Stimulated activated memory B cell treated with anti-CD40 and anti-IgM and Interleukin-4, amounts not matched to agents 10 μg/mL and 1 μg/mL and 100 μg/mL, for 72 hours (primary cell): ENCODE measurements around the gene VPS33B.

Experiments used
- ATAC-seq: fragments of 150-1000 bp; cut with Tn5 transposase; 2 replicates; pipeline ENCODE4 v1.10.0; 2021
- H3K27ac Mint-ChIP-seq: one replicate; pipeline ENCODE4 v1.8.0; 2022; ENCODE audit warnings: mild to moderate bottlenecking, mixed read lengths
- H3K27me3 Mint-ChIP-seq: one replicate; pipeline ENCODE4 v1.8.0; 2022; ENCODE audit warnings: mixed read lengths
- H3K36me3 Mint-ChIP-seq: one replicate; pipeline ENCODE4 v1.8.0; 2022; ENCODE audit warnings: mixed read lengths
- H3K4me1 Mint-ChIP-seq: one replicate; pipeline ENCODE4 v1.8.0; 2022; ENCODE audit warnings: mixed read lengths
- H3K4me3 Mint-ChIP-seq: one replicate; pipeline ENCODE4 v1.8.0; 2022; ENCODE audit warnings: mild to moderate bottlenecking, moderate library complexity, mixed read lengths
- H3K9me3 Mint-ChIP-seq: one replicate; pipeline ENCODE4 v1.8.0; 2022; ENCODE audit warnings: mixed read lengths

VPS33B gene

GRCh38 chr15:90998737-90999136 is 23.7 kb downstream of the VPS33B start:
- Mint-ChIP-seq H3K27ac (no peak overlapping the region), H3K4me3 (no peak overlapping the region), H3K36me3 (peaks cover 56% of the 10 kb centered on the region)

GRCh38 chr15:90994417-90995311 is 27.7 kb downstream of the VPS33B start, which contains the start of gene PRC1:
PRC1 (minus strand) TSS chr15:90994535; CDS start chr15:90994417, 118 bp downstream.
- peaks cover 12% of the 10 kb centered on the region for H3K4me1 Mint-ChIP-seq
- H3K36me3 Mint-ChIP-seq = peaks cover 23% of the 10 kb centered on the region
- peak within 1 kb of the TSS; percentile 95 for H3K27ac Mint-ChIP-seq

More at GRCh38 chr15:90998737-90999136, 23.7 kb downstream of the VPS33B start:
- Mint-ChIP-seq H3K27me3 (no peaks in the 10 kb centered on the region), H3K4me1 (peaks cover 5% of the 10 kb centered on the region), H3K9me3 (no peaks in the 10 kb centered on the region)
- no peak for ATAC-seq

GRCh38 chr15:90994059-90994416 is 28.4 kb downstream of the VPS33B start:
- H3K9me3 Mint-ChIP-seq = no peaks in the 10 kb centered on the region
- ATAC-seq = peak; percentile 52
- H3K4me1 Mint-ChIP-seq = peaks cover 12% of the 10 kb centered on the region
- H3K4me3 Mint-ChIP-seq = peak overlapping the region; percentile 100
- H3K27me3 Mint-ChIP-seq = no peaks in the 10 kb centered on the region
- H3K27ac Mint-ChIP-seq = peak overlapping the region; percentile 95
- peaks cover 19% of the 10 kb centered on the region for H3K36me3 Mint-ChIP-seq

More at GRCh38 chr15:90994417-90995311, 27.7 kb downstream of the VPS33B start, which contains the start of gene PRC1:
- no peaks in the 10 kb centered on the region for H3K27me3 Mint-ChIP-seq
- H3K4me3 Mint-ChIP-seq = peak within 1 kb of the TSS; percentile 100
- ATAC-seq = peak; percentile 99
- H3K9me3 Mint-ChIP-seq = no peaks in the 10 kb centered on the region

GRCh38 chr15:90991587-90992285 is 30.7 kb downstream of the VPS33B start:
- H3K9me3 Mint-ChIP-seq = no peaks in the 10 kb centered on the region
- no peak overlapping the region for H3K4me3 Mint-ChIP-seq
- H3K4me1 Mint-ChIP-seq = peaks cover 33% of the 10 kb centered on the region
- no peaks in the 10 kb centered on the region for H3K27me3 Mint-ChIP-seq
- no peak for ATAC-seq
- no peaks in the 10 kb centered on the region for H3K36me3 Mint-ChIP-seq
- no peak overlapping the region for H3K27ac Mint-ChIP-seq

GRCh38 chr15:90990446-90990845 is 31.9 kb downstream of the VPS33B start:
- Mint-ChIP-seq H3K4me3 (no peak overlapping the region), H3K27me3 (no peaks in the 10 kb centered on the region), H3K4me1 (peaks cover 33% of the 10 kb centered on the region), H3K27ac (no peak overlapping the region), H3K36me3 (no peaks in the 10 kb centered on the region), H3K9me3 (no peaks in the 10 kb centered on the region)
- no peak for ATAC-seq

- ATAC-seq = peak; percentile 62
- H3K27ac Mint-ChIP-seq = peak overlapping the region; percentile 40
- no peak overlapping the region for H3K4me3 Mint-ChIP-seq
- H3K36me3 Mint-ChIP-seq = no peaks in the 10 kb centered on the region
- H3K27me3 Mint-ChIP-seq = no peaks in the 10 kb centered on the region
- H3K4me1 Mint-ChIP-seq = peaks cover 29% of the 10 kb centered on the region
- no peaks in the 10 kb centered on the region for H3K9me3 Mint-ChIP-seq
These were observed 33.2 kb downstream of the VPS33B start for GRCh38 chr15:90989040-90989768.

- peak overlapping the region; percentile 40 for H3K27ac Mint-ChIP-seq
These were observed 34.1 kb downstream of the VPS33B start for GRCh38 chr15:90988296-90988695.

GRCh38 chr15:90987561-90988141 is 34.7 kb downstream of the VPS33B start:
- peaks cover 36% of the 10 kb centered on the region for H3K4me1 Mint-ChIP-seq
- H3K27ac Mint-ChIP-seq = peak overlapping the region; percentile 40

More at GRCh38 chr15:90988296-90988695, 34.1 kb downstream of the VPS33B start:
- no peak for ATAC-seq
- no peaks in the 10 kb centered on the region for H3K9me3 Mint-ChIP-seq
- H3K4me1 Mint-ChIP-seq = peaks cover 33% of the 10 kb centered on the region
- H3K4me3 Mint-ChIP-seq = peak overlapping the region; percentile 13
- no peaks in the 10 kb centered on the region for H3K36me3 Mint-ChIP-seq
- no peaks in the 10 kb centered on the region for H3K27me3 Mint-ChIP-seq

GRCh38 chr15:90986790-90987507 is 35.4 kb downstream of the VPS33B start:
- H3K27me3 Mint-ChIP-seq = no peaks in the 10 kb centered on the region
- ATAC-seq = no peak
- H3K27ac Mint-ChIP-seq = peak overlapping the region; percentile 40
- H3K36me3 Mint-ChIP-seq = no peaks in the 10 kb centered on the region
- H3K4me3 Mint-ChIP-seq = no peak overlapping the region
- H3K9me3 Mint-ChIP-seq = no peaks in the 10 kb centered on the region
- H3K4me1 Mint-ChIP-seq = peaks cover 39% of the 10 kb centered on the region

More at GRCh38 chr15:90987561-90988141, 34.7 kb downstream of the VPS33B start:
- Mint-ChIP-seq H3K27me3 (no peaks in the 10 kb centered on the region), H3K4me3 (no peak overlapping the region), H3K36me3 (no peaks in the 10 kb centered on the region), H3K9me3 (no peaks in the 10 kb centered on the region)
- ATAC-seq = no peak

GRCh38 chr15:90982135-90982534 is 40.3 kb downstream of the VPS33B start:
- peaks cover 33% of the 10 kb centered on the region for H3K4me1 Mint-ChIP-seq
- H3K36me3 Mint-ChIP-seq = peaks cover 16% of the 10 kb centered on the region
- H3K27ac Mint-ChIP-seq = peak overlapping the region; percentile 84
- no peaks in the 10 kb centered on the region for H3K27me3 Mint-ChIP-seq
- H3K9me3 Mint-ChIP-seq = no peaks in the 10 kb centered on the region
- peak; percentile 80 for ATAC-seq
- H3K4me3 Mint-ChIP-seq = peak overlapping the region; percentile 42

GRCh38 chr15:90981681-90982080 is 40.7 kb downstream of the VPS33B start:
- Mint-ChIP-seq H3K36me3 (peaks cover 16% of the 10 kb centered on the region), H3K4me1 (peaks cover 29% of the 10 kb centered on the region), H3K27me3 (no peaks in the 10 kb centered on the region), H3K9me3 (no peaks in the 10 kb centered on the region), H3K27ac (peak overlapping the region; percentile 84), H3K4me3 (peak overlapping the region; percentile 42)
- peak; percentile 94 for ATAC-seq

- H3K4me3 Mint-ChIP-seq = no peak overlapping the region
- H3K9me3 Mint-ChIP-seq = no peaks in the 10 kb centered on the region
- H3K27ac Mint-ChIP-seq = no peak overlapping the region
These were observed 42.8 kb downstream of the VPS33B start for GRCh38 chr15:90979582-90979981.

GRCh38 chr15:90974216-90974615 is 48.2 kb downstream of the VPS33B start:
- H3K4me3 Mint-ChIP-seq = no peak overlapping the region
- H3K9me3 Mint-ChIP-seq = no peaks in the 10 kb centered on the region
- ATAC-seq = no peak
- peaks cover 2% of the 10 kb centered on the region for H3K4me1 Mint-ChIP-seq
- peaks cover 31% of the 10 kb centered on the region for H3K36me3 Mint-ChIP-seq
- no peaks in the 10 kb centered on the region for H3K27me3 Mint-ChIP-seq
- H3K27ac Mint-ChIP-seq = no peak overlapping the region

More at GRCh38 chr15:90979582-90979981, 42.8 kb downstream of the VPS33B start:
- Mint-ChIP-seq H3K4me1 (peaks cover 29% of the 10 kb centered on the region), H3K27me3 (no peaks in the 10 kb centered on the region), H3K36me3 (peaks cover 24% of the 10 kb centered on the region)
- no peak for ATAC-seq

- no peak for ATAC-seq
- no peak overlapping the region for H3K27ac Mint-ChIP-seq
- H3K4me3 Mint-ChIP-seq = no peak overlapping the region
- peaks cover 19% of the 10 kb centered on the region for H3K36me3 Mint-ChIP-seq
- no peaks in the 10 kb centered on the region for H3K4me1 Mint-ChIP-seq
- no peaks in the 10 kb centered on the region for H3K9me3 Mint-ChIP-seq
- no peaks in the 10 kb centered on the region for H3K27me3 Mint-ChIP-seq
These were observed 50.3 kb downstream of the VPS33B start for GRCh38 chr15:90972133-90972532.
